Kidney (tissue), 14 donors: Measurements from ENCODE around the gene FAF2. TPM values are rescaled to one million over a fixed set of nuclear protein-coding genes. Genes with fewer than 3 reads are reported as not detected.
"Not testable (repeated sequence)": the region's sequence is repeated elsewhere in the genome, so short reads cannot be mapped to it uniquely, and the experiment has no call there.

Experiments used
- DNase-seq, 5 donors: peaks; one replicate each; pipeline ENCODE4 v3.0.0-alpha.2; 2013 to 2020
- FAIRE-seq: peaks from 2 replicates; lab custom pipeline; 2012; peaks lifted over from hg19 to GRCh38; lab: Jason Lieb, UNC
- H3K27ac ChIP-seq, 2 donors: one replicate each; pipeline ENCODE4 v1.7.0; 2013; ENCODE audit warnings: low read depth in 2 of 2, low read length in 2 of 2, inconsistent platforms in 1 of 2
- H3K27me3 ChIP-seq: one replicate; pipeline ENCODE4 v1.7.1; 2013; ENCODE audit warnings: low read length, inconsistent platforms; ENCODE audit not compliant: control insufficient read depth, insufficient read depth
- H3K36me3 ChIP-seq, 3 donors: one replicate each; pipeline versions ENCODE4 v1.7.0 to v1.7.1; 2013; ENCODE audit warnings: low read length in 3 of 3, control low read depth in 1 of 3, inconsistent platforms in 1 of 3; ENCODE audit not compliant: insufficient read depth in 3 of 3, control insufficient read depth in 2 of 3
- H3K4me1 ChIP-seq, 3 donors: one replicate each; pipeline versions ENCODE4 v1.7.0 to v1.7.1; 2013; ENCODE audit warnings: low read length in 3 of 3, inconsistent platforms in 1 of 3, low read depth in 1 of 3; ENCODE audit not compliant: control insufficient read depth in 2 of 3, insufficient read depth in 2 of 3
- H3K4me3 ChIP-seq, 3 donors: one replicate each; pipeline versions ENCODE4 v1.7.0 to v1.8.1; 2013; ENCODE audit warnings: low read length in 3 of 3, control low read depth in 1 of 3, inconsistent platforms in 1 of 3
- H3K9ac ChIP-seq, 3 donors: one replicate each; pipeline versions ENCODE4 v1.7.0 to v1.7.1; 2013; ENCODE audit warnings: low read length in 3 of 3, control low read depth in 1 of 3, inconsistent platforms in 1 of 3
- H3K9me3 ChIP-seq, 3 donors: one replicate each; pipeline versions ENCODE4 v1.7.0 to v1.7.1; 2013; ENCODE audit warnings: low read length in 3 of 3, control low read depth in 1 of 3, inconsistent platforms in 1 of 3; ENCODE audit not compliant: control insufficient read depth in 2 of 3, insufficient read depth in 1 of 3
- intact Hi-C: fragments of 100-400 bp; cut with DNase I; formaldehyde crosslinking; loops from one replicate; pipeline ENCODE4 v1.11.1; 2022
- polyA plus RNA-seq: library from polyadenylated mRNA; stranded (reverse); fragments of 350-450 nt; fragmentation: Illumina TruSeq; extraction: RNeasy Lipid Tissue Mini Kit (QIAGEN cat#74804); gene quantifications from one replicate; pipeline ENCODE4 v1.2.3, GENCODE V29; 2014; ENCODE audit warnings: low read depth, low replicate concordance; ENCODE audit not compliant: insufficient read depth
- total RNA-seq: library from RNA; stranded (reverse); fragmentation: NEBNext Ultra II Directional; extraction: Animal tissue kit (Norgen Biotek cat#: 25700); gene quantifications from one replicate; pipeline ENCODE4 v1.2.1, GENCODE V29; 2021
- TF ChIP-seq, protein P1 (sequence below): IDR thresholded peaks from 3 replicates; pipeline ENCODE4 v1.5.1; 2012; ENCODE audit warnings: mild to moderate bottlenecking, moderate library complexity, borderline replicate concordance; ENCODE audit not compliant: insufficient read depth; ENCODE audit errors: extremely low read depth
- donor health status: control.
- donor health status: control.
- donor health status: control.
- donor health status: control.
- donor health status: control.
- donor health status: DM: yes; HTN: yes; CAD: no.
- donor health status: Normal renal cell carcinoma (clear cell type).

Gene FAF2
- total and polyA plus RNA-seq, 2 donors from 2014 or later, result 11.1 to 31.7 TPM

DNA sequence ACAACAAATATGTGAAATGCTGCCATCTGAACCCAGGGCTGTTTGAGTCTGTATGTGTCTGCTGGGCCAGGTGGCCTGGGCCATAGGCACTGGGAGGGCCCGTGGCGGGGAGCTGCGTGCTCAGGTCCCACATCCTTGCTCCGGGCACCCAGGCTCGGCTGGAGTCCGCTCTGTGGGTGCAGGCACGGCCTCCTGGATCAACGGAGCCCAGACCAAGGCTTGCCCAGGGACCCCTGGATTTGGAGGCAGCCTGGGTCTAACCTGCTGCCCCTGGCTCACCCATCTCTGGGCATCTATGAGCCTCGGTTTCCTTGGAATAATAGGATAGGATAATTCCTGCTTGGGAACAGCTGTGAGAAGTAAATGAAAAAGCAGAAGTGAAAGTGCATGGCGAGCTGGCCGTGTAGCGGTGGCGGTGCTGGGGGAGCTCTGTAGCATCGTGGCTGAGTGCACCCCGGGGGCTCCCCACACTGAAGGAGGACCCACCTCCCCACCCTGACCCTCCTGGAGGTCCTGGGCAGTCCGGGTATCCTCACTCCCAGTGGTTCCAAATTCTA is 102.2 kb downstream of the FAF2 start:
- TF ChIP-seq, protein P1, sequence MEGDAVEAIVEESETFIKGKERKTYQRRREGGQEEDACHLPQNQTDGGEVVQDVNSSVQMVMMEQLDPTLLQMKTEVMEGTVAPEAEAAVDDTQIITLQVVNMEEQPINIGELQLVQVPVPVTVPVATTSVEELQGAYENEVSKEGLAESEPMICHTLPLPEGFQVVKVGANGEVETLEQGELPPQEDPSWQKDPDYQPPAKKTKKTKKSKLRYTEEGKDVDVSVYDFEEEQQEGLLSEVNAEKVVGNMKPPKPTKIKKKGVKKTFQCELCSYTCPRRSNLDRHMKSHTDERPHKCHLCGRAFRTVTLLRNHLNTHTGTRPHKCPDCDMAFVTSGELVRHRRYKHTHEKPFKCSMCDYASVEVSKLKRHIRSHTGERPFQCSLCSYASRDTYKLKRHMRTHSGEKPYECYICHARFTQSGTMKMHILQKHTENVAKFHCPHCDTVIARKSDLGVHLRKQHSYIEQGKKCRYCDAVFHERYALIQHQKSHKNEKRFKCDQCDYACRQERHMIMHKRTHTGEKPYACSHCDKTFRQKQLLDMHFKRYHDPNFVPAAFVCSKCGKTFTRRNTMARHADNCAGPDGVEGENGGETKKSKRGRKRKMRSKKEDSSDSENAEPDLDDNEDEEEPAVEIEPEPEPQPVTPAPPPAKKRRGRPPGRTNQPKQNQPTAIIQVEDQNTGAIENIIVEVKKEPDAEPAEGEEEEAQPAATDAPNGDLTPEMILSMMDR, result no peak
- Histone ChIP-seq H3K4me1 (peaks cover 0 to 27% (median under 1%) of the 10 kb centered on the region in 3 donors), H3K9ac (no peak overlapping the region), H3K4me3 (peak overlapping the region in 2 of 3 donors; percentile 26 to 48), H3K27ac (no peak overlapping the region), H3K9me3 (no peaks in the 10 kb centered on the region), H3K27me3 (no peaks in the 10 kb centered on the region), H3K36me3 (no peaks in the 10 kb centered on the region)
- DNase-seq, result peak in 1 of 5 donors; percentile 69
- intact Hi-C loops, result no loop called here
- no peak for FAIRE-seq

GRCh38 chr5:176550937-176551336 is 102.8 kb downstream of the FAF2 start:
- H3K36me3 ChIP-seq, FAIRE-seq, DNase-seq, H3K27ac ChIP-seq, H3K9me3 ChIP-seq, intact Hi-C loops, H3K9ac ChIP-seq, H3K27me3 ChIP-seq, H3K4me3 ChIP-seq: not testable (repeated sequence)
- peaks cover 0 to 22% (median 0%) of the 10 kb centered on the region in 3 donors for H3K4me1 ChIP-seq

DNA sequence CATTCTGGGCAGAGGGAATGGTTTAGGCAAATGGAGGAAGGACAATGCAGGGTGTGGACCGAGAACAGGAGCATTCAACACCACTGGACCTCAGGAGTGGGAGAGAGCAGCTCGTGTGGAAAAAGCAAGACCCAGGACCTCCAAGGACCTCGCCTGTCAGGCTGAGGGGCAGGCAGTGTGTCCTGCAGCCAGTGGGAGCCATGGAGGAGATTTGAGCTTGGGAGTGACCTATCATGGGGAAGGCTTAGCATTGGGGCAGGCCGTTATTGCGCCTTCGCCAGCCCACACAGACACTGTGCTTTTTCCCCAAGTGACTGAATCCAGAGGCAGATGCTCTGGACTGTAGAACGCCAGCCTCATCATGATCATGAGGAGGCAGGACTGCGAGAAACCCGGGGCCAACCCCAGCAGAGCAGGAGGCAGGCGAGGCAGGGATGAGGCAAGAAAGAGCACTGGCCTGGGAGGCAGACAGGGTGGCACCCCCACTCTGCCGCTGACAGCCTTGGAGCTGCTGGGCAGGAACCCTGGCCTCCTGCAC is 104.2 kb downstream of the FAF2 start:
- TF ChIP-seq, protein P1, result no peak
- Histone ChIP-seq H3K4me1 (peaks cover 0 to 22% (median 0%) of the 10 kb centered on the region in 3 donors), H3K9me3 (no peaks in the 10 kb centered on the region), H3K27ac (no peak overlapping the region), H3K36me3 (no peaks in the 10 kb centered on the region), H3K27me3 (no peaks in the 10 kb centered on the region), H3K9ac (no peak overlapping the region), H3K4me3 (no peak overlapping the region)
- FAIRE-seq (no peak), DNase-seq (peak in 1 of 5 donors; percentile 51)
- intact Hi-C loops, result no loop called here

- no peak for FAIRE-seq
Observed at GRCh38 chr5:176553260-176554085, 105.3 kb downstream of the FAF2 start.

More at GRCh38 chr5:176553260-176554085, 105.3 kb downstream of the FAF2 start:
- H3K27me3 ChIP-seq, result no peaks in the 10 kb centered on the region
- H3K4me1 ChIP-seq, result peaks cover 0 to 21% (median 0%) of the 10 kb centered on the region in 3 donors
- no peaks in the 10 kb centered on the region for H3K36me3 ChIP-seq
- no peak overlapping the region for H3K27ac ChIP-seq
- intact Hi-C loops, result no loop called here
- no peak overlapping the region for H3K9ac ChIP-seq
- no peaks in the 10 kb centered on the region for H3K9me3 ChIP-seq
- H3K4me3 ChIP-seq, result no peak overlapping the region
- DNase-seq, result no peak
- TF ChIP-seq, protein P1, result no peak
